Common myeloid progenitor, CD34-positive (primary cell): Measurements from ENCODE around the gene SYNDIG1L.
"Not testable (repeated sequence)": the region's sequence is repeated elsewhere in the genome, so short reads cannot be mapped to it uniquely, and the experiment has no call there.

ENCODE experiments used
- CTCF ChIA-PET: fragments of 350-600 bp; sonication (Branson Sonifier 250); formaldehyde crosslinking; loops from one replicate; lab custom pipeline; 2021; ENCODE audit warnings: antibody characterized with exemption; lab: Charles Lee
- POLR2A ChIA-PET: fragments of 350-600 bp; sonication (Branson Sonifier 250); formaldehyde crosslinking; loops from one replicate; lab custom pipeline; 2021; ENCODE audit warnings: antibody characterized with exemption; lab: Charles Lee
- DNase-seq, 3 donors: peaks; one replicate each; pipeline versions ENCODE4 v3.0.0 to v3.0.0-alpha.2; 2013
- H3K27ac ChIP-seq, 2 experiments: 1 replicate in 1 of 2; 2 replicates in 1 of 2; pipeline ENCODE4 v1.7.0; 2013; ENCODE audit warnings: inconsistent platforms in 2 of 2, low read length in 2 of 2, mild to moderate bottlenecking in 2 of 2, low read depth in 1 of 2, moderate library complexity in 1 of 2; ENCODE audit not compliant: severe bottlenecking in 2 of 2, insufficient read depth in 1 of 2, poor library complexity in 1 of 2
- H3K27me3 ChIP-seq, 5 experiments: replicated peaks in 2 of 5; 1 replicate in 3 of 5; 2 replicates in 2 of 5; pipeline versions ENCODE4 v1.6.1 to v1.7.0; 2013; ENCODE audit warnings: low read length in 4 of 5, mild to moderate bottlenecking in 2 of 5, moderate library complexity in 2 of 5, inconsistent platforms in 1 of 5; ENCODE audit not compliant: insufficient read depth in 5 of 5, control insufficient read depth in 4 of 5
- H3K36me3 ChIP-seq, 4 experiments: 1 replicate in 2 of 4; 2 replicates in 2 of 4; pipeline versions ENCODE4 v1.6.1 to v1.7.0; 2013; ENCODE audit warnings: low read length in 3 of 4, control low read depth in 1 of 4, mild to moderate bottlenecking in 1 of 4; ENCODE audit not compliant: control insufficient read depth in 4 of 4, insufficient read depth in 4 of 4
- H3K4me1 ChIP-seq, 4 experiments: 1 replicate in 3 of 4; 2 replicates in 1 of 4; pipeline versions ENCODE4 v1.6.1 to v1.7.1; 2013; ENCODE audit warnings: low read length in 3 of 4, mild to moderate bottlenecking in 3 of 4, control low read depth in 1 of 4, inconsistent platforms in 1 of 4, moderate library complexity in 1 of 4; ENCODE audit not compliant: control insufficient read depth in 4 of 4, insufficient read depth in 4 of 4; ENCODE audit errors: control extremely low read depth in 1 of 4
- H3K4me3 ChIP-seq, 7 experiments: 1 replicate in 4 of 7; 2 replicates in 3 of 7; pipeline versions ENCODE4 v1.5.1 to v1.7.0; 2013; ENCODE audit warnings: mild to moderate bottlenecking in 7 of 7, low read length in 6 of 7, moderate library complexity in 6 of 7, inconsistent platforms in 2 of 7, low read depth in 2 of 7, control low read depth in 1 of 7; ENCODE audit not compliant: insufficient read depth in 4 of 7, control insufficient read depth in 1 of 7; ENCODE audit errors: extremely low read depth in 1 of 7
- H3K9me3 ChIP-seq, 5 experiments: 1 replicate in 4 of 5; 2 replicates in 1 of 5; pipeline versions ENCODE4 v1.6.1 to v1.7.1; 2013; ENCODE audit warnings: low read length in 4 of 5, mild to moderate bottlenecking in 2 of 5, inconsistent platforms in 1 of 5, low read depth in 1 of 5, moderate library complexity in 1 of 5; ENCODE audit not compliant: control insufficient read depth in 4 of 5, insufficient read depth in 2 of 5; ENCODE audit errors: control extremely low read depth in 1 of 5
- WGBS: methylation state at CpG from one replicate; pipeline ENCODE4 v1.1.5; 2013; ENCODE audit not compliant: insufficient coverage; 5-methylcytosine and 5-hydroxymethylcytosine counted together

The SYNDIG1L gene

DNA sequence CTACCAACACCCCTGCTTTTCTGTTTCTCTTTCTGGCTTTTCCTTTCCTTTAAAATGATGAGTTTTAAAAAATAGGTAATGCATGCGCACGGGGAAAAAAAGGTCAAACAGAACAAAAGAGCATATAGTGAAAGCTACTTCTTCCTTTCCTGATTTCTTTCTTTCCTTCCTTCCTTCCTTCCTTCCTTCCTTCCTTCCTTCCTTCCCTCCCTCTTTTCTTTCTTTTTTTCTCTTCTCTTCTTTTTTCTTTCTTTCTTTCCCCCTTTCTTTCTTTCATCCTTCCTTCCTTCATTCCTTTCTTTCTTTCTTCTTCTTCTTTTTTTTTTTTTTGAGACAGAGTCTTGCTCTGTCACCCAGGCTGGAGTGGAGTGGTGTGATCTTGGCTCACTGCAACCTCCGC lies 35.5 kb downstream of the SYNDIG1L start:
- H3K36me3 ChIP-seq, H3K27me3 ChIP-seq, POLR2A ChIA-PET, H3K4me1 ChIP-seq, CTCF ChIA-PET, H3K27ac ChIP-seq, DNase-seq, H3K4me3 ChIP-seq, H3K9me3 ChIP-seq: not testable (repeated sequence)
- 94% methylated on average over 2 of the region's 3 CpGs for WGBS

DNA sequence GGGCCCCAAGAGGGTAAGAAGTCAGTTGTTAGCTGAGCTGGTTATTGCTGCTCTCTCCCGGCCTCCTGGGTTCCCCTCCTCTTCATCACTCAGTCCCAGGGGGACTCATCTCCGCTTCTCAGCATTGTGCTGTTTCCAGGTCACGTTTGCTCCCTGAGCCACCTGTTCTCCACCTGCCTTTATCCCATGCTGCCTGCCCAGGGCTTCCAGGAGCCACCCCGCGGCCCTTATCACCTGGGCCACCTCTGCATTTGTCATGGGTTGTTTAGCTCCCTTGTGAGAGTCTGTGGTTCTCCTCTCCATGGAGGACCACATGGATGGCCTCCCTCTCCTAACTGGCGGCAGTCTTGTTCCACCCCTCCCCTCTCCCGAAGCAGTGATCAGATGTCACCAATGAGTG lies 36.0 kb downstream of the SYNDIG1L start:
- Histone ChIP-seq H3K27ac (no peak overlapping the region), H3K9me3 (no peaks in the 10 kb centered on the region), H3K4me3 (no peak overlapping the region), H3K4me1 (no peaks in the 10 kb centered on the region), H3K27me3 (peaks cover 0 to 4% (median 0%) of the 10 kb centered on the region in 5 experiments), H3K36me3 (no peaks in the 10 kb centered on the region)
- CTCF ChIA-PET = interaction anchor here (1.1 kb wide), 1 partner anchor 14 kb away, joined by 3 read pairs; no protein-coding TSS in a partner anchor
- no peak for DNase-seq
- whole genome bisulfite sequencing = 95% methylated on average over 5 of the region's 7 CpGs
- POLR2A ChIA-PET = no interaction called here

DNA sequence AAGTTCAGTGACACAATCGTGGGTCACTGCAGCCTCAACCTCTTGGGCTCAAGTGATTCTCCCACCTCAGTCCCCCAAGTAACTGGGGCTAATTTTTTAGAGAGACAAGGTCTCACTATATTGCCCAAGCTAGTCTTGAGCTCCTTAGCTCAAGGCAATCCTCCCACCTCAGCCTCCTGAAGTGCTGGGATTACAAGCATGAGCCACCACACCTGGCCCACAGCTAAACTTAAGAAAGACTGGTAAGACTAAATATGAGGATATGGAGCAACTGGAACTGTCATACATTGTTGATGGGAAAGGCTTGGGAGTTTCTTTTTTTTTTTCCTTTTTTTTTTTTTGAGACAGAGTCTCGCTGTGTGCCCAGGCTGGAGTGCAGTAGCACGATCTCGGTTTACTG lies 43.8 kb downstream of the SYNDIG1L start:
- WGBS = 91% methylated on average over 1 of the region's 4 CpGs
- ChIA-PET POLR2A (no interaction called here), CTCF (no interaction called here)
- Histone ChIP-seq H3K27me3 (no peaks in the 10 kb centered on the region), H3K27ac (no peak overlapping the region), H3K4me3 (no peak overlapping the region), H3K9me3 (no peaks in the 10 kb centered on the region), H3K36me3 (no peaks in the 10 kb centered on the region), H3K4me1 (no peaks in the 10 kb centered on the region)
- DNase-seq = no peak

DNA sequence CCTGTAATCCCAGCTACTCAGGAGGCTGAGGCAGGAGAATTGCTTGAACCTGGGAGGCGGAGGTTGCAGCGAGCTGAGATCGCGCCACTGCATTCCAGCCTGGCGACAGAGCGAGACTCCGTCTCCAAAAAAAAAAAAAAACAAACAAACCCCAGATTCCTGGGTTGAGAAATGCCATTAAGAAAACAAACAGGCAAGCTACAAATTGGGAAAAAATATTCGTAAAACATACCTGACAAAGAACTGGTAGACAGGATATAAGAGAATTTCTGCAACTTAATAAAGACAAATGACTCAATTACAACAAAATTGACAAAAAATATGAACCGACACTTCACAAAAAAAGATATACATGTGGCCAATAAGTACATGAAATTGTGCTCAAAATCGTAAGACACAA lies 44.4 kb downstream of the SYNDIG1L start:
- DNase-seq, H3K9me3 ChIP-seq, H3K4me3 ChIP-seq, H3K27me3 ChIP-seq, H3K27ac ChIP-seq, H3K36me3 ChIP-seq, CTCF ChIA-PET, H3K4me1 ChIP-seq: not testable (repeated sequence)
- 100% methylated on average over 2 of the region's 10 CpGs for WGBS
- POLR2A ChIA-PET = interaction anchor here (0.6 kb wide), 1 partner anchor 10 kb away, joined by 3 read pairs; no protein-coding TSS in a partner anchor

DNA sequence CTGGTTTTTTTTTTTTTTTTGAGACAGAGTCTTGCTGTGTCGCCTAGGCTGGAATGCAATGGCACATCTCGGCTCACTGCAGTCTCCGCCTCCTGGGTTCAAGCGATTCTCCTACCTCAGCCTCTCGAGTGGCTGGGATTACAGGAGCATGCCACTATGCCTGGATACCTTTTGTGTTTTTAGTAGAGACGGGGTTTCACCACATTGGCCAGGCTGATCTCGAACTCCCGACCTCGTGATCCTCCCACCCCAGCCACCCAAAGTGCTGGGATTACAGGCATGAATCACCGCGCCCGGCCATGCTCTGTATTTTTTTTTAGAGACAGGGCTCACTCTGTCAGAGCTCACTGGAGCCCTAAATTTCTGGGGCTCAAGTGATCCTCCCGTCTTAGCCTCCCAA lies 45.2 kb downstream of the SYNDIG1L start:
- Histone ChIP-seq H3K36me3 (no peaks in the 10 kb centered on the region), H3K9me3 (no peaks in the 10 kb centered on the region), H3K4me3 (no peak overlapping the region), H3K27ac (no peak overlapping the region), H3K4me1 (no peaks in the 10 kb centered on the region), H3K27me3 (no peaks in the 10 kb centered on the region)
- DNase-seq = no peak
- WGBS = 98% methylated on average over 10 of the region's 13 CpGs
- ChIA-PET CTCF (interaction anchor here (1.0 kb wide), 1 partner anchor 84 kb away, joined by 3 read pairs; no protein-coding TSS in a partner anchor), POLR2A (no interaction called here)

DNA sequence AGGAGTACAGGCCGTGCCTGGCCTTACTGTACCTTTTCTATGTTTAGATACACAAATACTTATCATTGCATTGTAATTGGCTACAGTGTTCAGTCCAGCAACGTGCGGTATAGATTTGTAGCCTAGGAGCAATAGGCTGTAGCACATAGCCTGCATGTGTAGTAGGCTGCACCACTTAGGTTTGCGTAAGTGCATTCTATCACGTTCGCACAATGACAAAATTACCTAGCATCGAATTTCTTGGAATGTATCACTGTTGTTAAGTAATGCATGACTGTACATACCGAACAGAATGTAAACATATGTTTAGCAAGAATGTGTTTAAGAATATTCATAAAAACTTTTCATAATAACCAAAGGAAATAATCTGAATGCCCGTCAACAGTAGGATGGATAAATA lies 45.8 kb downstream of the SYNDIG1L start:
- 97% methylated on average over 3 of the region's 9 CpGs for WGBS
- Histone ChIP-seq H3K9me3 (no peaks in the 10 kb centered on the region), H3K27me3 (no peaks in the 10 kb centered on the region), H3K36me3 (no peaks in the 10 kb centered on the region), H3K27ac (no peak overlapping the region), H3K4me3 (no peak overlapping the region), H3K4me1 (no peaks in the 10 kb centered on the region)
- POLR2A ChIA-PET = no interaction called here
- DNase-seq = no peak
- CTCF ChIA-PET = interaction anchor here (1.0 kb wide), 1 partner anchor 85 kb away, joined by 3 read pairs; no protein-coding TSS in a partner anchor

DNA sequence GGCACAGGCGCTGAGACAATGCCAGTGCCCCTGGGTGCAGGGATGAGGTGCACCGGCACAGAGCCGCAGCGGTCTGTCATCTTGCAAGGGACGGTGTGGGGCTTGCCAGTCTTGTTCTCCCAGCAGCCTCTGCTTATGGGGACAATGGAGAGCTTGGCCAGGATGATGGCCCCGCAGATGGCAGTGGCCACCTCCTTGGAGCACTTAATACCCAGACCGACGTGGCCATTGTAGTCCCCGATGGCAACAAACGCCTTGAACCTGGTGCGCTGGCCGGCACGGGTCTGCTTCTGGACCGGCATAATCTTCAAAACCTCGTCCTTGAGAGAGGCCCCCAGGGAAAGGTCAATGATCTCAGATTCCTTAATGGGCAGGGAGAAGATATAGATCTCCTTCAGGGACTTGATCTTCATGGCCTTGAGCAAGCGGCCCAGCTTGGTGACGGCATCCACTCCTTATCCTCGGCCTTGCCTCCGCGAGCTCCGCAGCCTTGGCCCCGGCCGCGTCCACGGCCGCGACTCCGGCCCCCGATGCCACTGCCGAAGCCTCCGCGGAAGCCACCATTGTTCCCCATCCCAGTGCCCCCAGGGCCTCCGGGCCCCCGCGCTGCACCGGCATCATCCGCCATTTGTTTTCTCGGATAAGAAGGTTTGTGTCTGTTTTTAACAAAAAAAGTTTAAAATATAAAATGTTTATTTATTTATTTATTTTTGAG lies 47.9 kb downstream of the SYNDIG1L start:
- Histone ChIP-seq H3K27ac (no peak overlapping the region), H3K36me3 (no peaks in the 10 kb centered on the region), H3K4me1 (no peaks in the 10 kb centered on the region), H3K27me3 (no peaks in the 10 kb centered on the region), H3K9me3 (no peaks in the 10 kb centered on the region), H3K4me3 (no peak overlapping the region)
- whole genome bisulfite sequencing = 99% methylated on average over 30 of the region's 38 CpGs
- ChIA-PET CTCF (interaction anchor here (1.3 kb wide), 1 partner anchor 21 kb away, joined by 3 read pairs; no protein-coding TSS in a partner anchor), POLR2A (no interaction called here)
- no peak for DNase-seq
